K562 (cell line): ENCODE data around the gene TCF3. TPM values are rescaled to one million over a fixed set of nuclear protein-coding genes. Genes with fewer than 3 reads are reported as not detected.
A peak's percentile ranks its signal among the peaks of the same experiment; 100 is the strongest.

Experiments used
- CUX1 ChIP-seq: fragments of 200-800 bp; sonication (Bioruptor generic); IDR thresholded peaks from 2 replicates; pipeline ENCODE4 v1.6.1; 2016; ENCODE audit warnings: missing genetic modification characterization, missing compliant biosample characterization
- MGA ChIP-seq: fragments of 450-650 bp; IDR thresholded peaks from 2 replicates; pipeline ENCODE4 v1.6.1; 2016; ENCODE audit warnings: mild to moderate bottlenecking, moderate library complexity
- MTA3 ChIP-seq: fragments of 450-650 bp; formaldehyde crosslinking; IDR thresholded peaks from 2 replicates; pipeline ENCODE4 v1.6.1; 2017; ENCODE audit warnings: mild to moderate bottlenecking, borderline replicate concordance
- PHF8 ChIP-seq: fragments of 200-600 bp; sonication (generic); IDR thresholded peaks from 2 replicates; pipeline ENCODE4 v1.6.1; 2012; ENCODE audit warnings: mixed run types, mild to moderate bottlenecking, inconsistent platforms, low read length, moderate library complexity, borderline replicate concordance
- TCFL5 ChIP-seq: fragments of 250-450 bp; sonication (Bioruptor Pico); conservative IDR thresholded peaks from 2 replicates; pipeline ENCODE4 v1.6.1; 2021; ENCODE audit warnings: mild to moderate bottlenecking, moderate library complexity, matching md5 sums
- ZKSCAN3 ChIP-seq: fragments of 250-450 bp; sonication (Bioruptor Pico); IDR thresholded peaks from 2 replicates; pipeline ENCODE4 v1.4.0; 2020
- polyA plus RNA-seq, 8 experiments: library from polyadenylated mRNA; depleted of rRNA in 4 of 8; stranded (reverse) in 5 of 8; unstranded in 3 of 8; fragments of >200 nt; fragmentation: Nextera tagmentation in 2 of 8; fragmentation: Illumina TruSeq in 1 of 8; extraction: Ambion mirVana in 2 of 8; extraction: Trizol in 1 of 8; gene quantifications; 2 replicates each; pipeline versions ENCODE4 v1.2.1 to v1.2.3, GENCODE V29; 2011 to 2014; ENCODE audit warnings: inconsistent platforms in 1 of 8, missing spikeins in 1 of 8
- total RNA-seq, 7 experiments: library from RNA; depleted of rRNA in 6 of 7; stranded (reverse); fragments of >200 nt in 6 of 7; fragmentation: Illumina TruSeq in 2 of 7; extraction: Trizol in 2 of 7; gene quantifications; 2 replicates each; pipeline versions ENCODE4 v1.2.1 to v1.2.3, GENCODE V29; 2011 to 2021; ENCODE audit warnings: low replicate concordance in 1 of 7
- TF ChIP-seq, protein P1 (sequence below), 3 experiments: fragments of 200-800 bp in 1 of 3; sonication (Bioruptor generic) in 1 of 3; sonication (generic) in 1 of 3; formaldehyde crosslinking in 1 of 3; IDR thresholded peaks; 2 replicates each; pipeline versions ENCODE4 v1.6.1 to v1.8.0; 2016 to 2022; ENCODE audit warnings: mild to moderate bottlenecking in 2 of 3, missing compliant biosample characterization in 2 of 3, missing genetic modification characterization in 2 of 3, missing genetic modification reagents in 1 of 3

The TCF3 gene
- total and polyA plus RNA-seq, 9 of the 15 experiments (the other 6 are each of a cell fraction or from before 2014, with no cell fraction given), result 5.6 to 259 (median 84.0) TPM

DNA sequence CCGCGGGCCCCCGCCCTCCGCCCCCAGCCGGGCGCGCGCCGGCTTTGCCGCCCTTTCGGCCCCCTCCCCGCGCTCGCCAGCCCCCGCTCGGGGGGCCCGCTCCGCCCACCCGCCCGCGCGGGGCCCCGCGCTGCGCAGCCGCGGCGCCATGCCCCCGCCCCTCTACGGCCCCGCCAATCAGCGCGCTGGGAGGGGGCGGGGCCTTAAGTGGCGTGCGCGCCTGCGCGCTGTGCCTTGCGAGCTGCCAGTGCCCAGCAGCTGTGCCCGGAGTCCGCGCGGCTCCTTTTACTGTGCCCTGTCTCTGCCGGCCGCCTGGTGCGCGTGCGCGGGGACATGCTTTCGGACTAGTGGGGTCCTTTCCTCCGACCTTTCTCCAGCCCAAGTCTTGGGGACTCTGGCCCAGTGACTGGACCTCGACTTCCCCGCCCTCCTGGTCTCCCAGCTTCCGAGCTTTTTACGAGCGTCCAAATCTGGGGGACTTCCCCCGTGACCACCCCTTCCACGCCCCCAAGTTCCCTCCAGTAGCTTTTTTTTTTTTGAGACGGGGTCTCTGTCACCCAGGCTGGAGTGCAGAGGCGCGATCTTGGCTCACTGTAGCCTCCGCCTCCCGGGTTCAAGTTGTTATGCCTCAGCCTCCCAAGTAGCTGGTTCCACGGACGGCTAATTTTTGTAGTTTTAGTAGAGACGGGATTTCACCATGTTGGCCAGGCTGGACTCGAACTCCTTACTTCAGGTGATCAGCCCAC is 59.5 kb downstream of the TCF3 start, which contains the start of gene MBD3 (continued):
- TF ChIP-seq MGA, result no peak
- no peak for TF ChIP-seq CUX1 (CRISPR knock-in tag)
- peak; percentile 67; the same call in 1 of the 2 replicates for TF ChIP-seq PHF8
- no peak for TF ChIP-seq TCFL5 (CRISPR knock-in tag)
- peak; percentile 43; the same call in 1 of the 2 replicates for TF ChIP-seq MTA3
- no peak for TF ChIP-seq ZKSCAN3 (CRISPR knock-in tag)
- TF ChIP-seq, protein P1, sequence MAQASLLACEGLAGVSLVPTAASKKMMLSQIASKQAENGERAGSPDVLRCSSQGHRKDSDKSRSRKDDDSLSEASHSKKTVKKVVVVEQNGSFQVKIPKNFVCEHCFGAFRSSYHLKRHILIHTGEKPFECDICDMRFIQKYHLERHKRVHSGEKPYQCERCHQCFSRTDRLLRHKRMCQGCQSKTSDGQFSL (CRISPR knock-in tag; IDR thresholded peaks at IDR 0.05), result no peak
- TF ChIP-seq, protein P1 (tag; IDR thresholded peaks at IDR 0.05), result no peak
